GM11168 (cell line): ENCODE measurements around the gene PRKCE.

Experiments
- in situ Hi-C: fragments of 300-500 bp; cut with MboI; formaldehyde crosslinking; loops from one replicate; pipeline ENCODE4 v1.12.0; 2022; ENCODE audit warnings: low sequenced_read_pairs; ENCODE audit not compliant: unreplicated experiment

The PRKCE gene

GRCh38 chr2:46230677-46231425 is 579.4 kb downstream of the PRKCE start:
- in situ Hi-C loops = no loop called here

- in situ Hi-C loops = no loop called here
These were observed 580.2 kb downstream of the PRKCE start for GRCh38 chr2:46231721-46232120.

GRCh38 chr2:46232860-46233259 is 581.4 kb downstream of the PRKCE start:
- in situ Hi-C loops = no loop called here

- in situ Hi-C loops = no loop called here
These were observed 584.8 kb downstream of the PRKCE start for GRCh38 chr2:46236006-46236875.

- in situ Hi-C loops = no loop called here
These were observed 585.7 kb downstream of the PRKCE start for GRCh38 chr2:46236876-46237859.
